Left lung (tissue), 10 donors: ENCODE data around the gene SHBG. TPM values are rescaled to one million over a fixed set of nuclear protein-coding genes. Genes with fewer than 3 reads are reported as not detected.

Source experiments
- ATAC-seq: fragments of 200-7000 bp; cut with Tn5 transposase; one replicate; pipeline ENCODE4 v1.9.1; 2020; ENCODE audit warnings: moderate library complexity
- DNase-seq, 4 donors: peaks; one replicate each; pipeline ENCODE4 v3.0.0-alpha.2; 2013 to 2020
- H3K27ac ChIP-seq, 2 donors: fragments of 200-600 bp; sonication (generic) in 1 of 2; one replicate each; pipeline versions ENCODE4 v1.5.0 to v1.8.0; 2020 to 2021
- H3K27me3 ChIP-seq, 2 donors: fragments of 200-600 bp; sonication (generic) in 1 of 2; one replicate each; pipeline versions ENCODE4 v1.5.0 to v1.8.0; 2020 to 2021
- H3K36me3 ChIP-seq, 2 donors: fragments of 200-600 bp; sonication (generic) in 1 of 2; one replicate each; pipeline versions ENCODE4 v1.5.0 to v1.8.0; 2020 to 2021
- H3K4me1 ChIP-seq, 2 donors: fragments of 200-600 bp; one replicate each; pipeline ENCODE4 v1.8.0; 2021
- H3K4me3 ChIP-seq, 2 donors: fragments of 200-600 bp; sonication (generic) in 1 of 2; one replicate each; pipeline versions ENCODE4 v1.5.0 to v1.8.0; 2020 to 2021; ENCODE audit warnings: mild to moderate bottlenecking in 1 of 2
- H3K9me3 ChIP-seq, 2 donors: fragments of 200-600 bp; sonication (generic) in 1 of 2; one replicate each; pipeline versions ENCODE4 v1.5.0 to v1.8.0; 2020 to 2021
- intact Hi-C, 2 donors: fragments of 100-400 bp; cut with DNase I; formaldehyde crosslinking; loops; one replicate each; pipeline versions ENCODE4 v1.11.2 to v1.14.2; 2022
- polyA plus RNA-seq, 6 donors: library from polyadenylated mRNA; unstranded; fragments of 120-200 nt; gene quantifications; one replicate each; pipeline ENCODE4 v1.2.1, GENCODE V29; 2013; ENCODE audit not compliant: insufficient read length in 6 of 6
- total RNA-seq, 2 donors: library from RNA; stranded (reverse); fragmentation: NEBNext Ultra II Directional; extraction: Animal tissue kit (Norgen Biotek cat#: 25700); gene quantifications; one replicate each; pipeline ENCODE4 v1.2.1, GENCODE V29; 2021
- TF ChIP-seq, protein P1 (sequence below), 2 donors: fragments of 200-600 bp; sonication (generic) in 1 of 2; IDR thresholded peaks; one replicate each; pipeline versions ENCODE4 v1.5.0 to v1.8.0; 2021; ENCODE audit warnings: antibody characterized with exemption in 2 of 2
- donor health status: DM: no; HTN: yes; CAD: no.
- donor health status: DM: no; HTN: no; CAD: no.

The SHBG gene
- total and polyA plus RNA-seq, 8 donors: 0.50 to 2.2 (median 1.3) TPM; not detected in 1

DNA sequence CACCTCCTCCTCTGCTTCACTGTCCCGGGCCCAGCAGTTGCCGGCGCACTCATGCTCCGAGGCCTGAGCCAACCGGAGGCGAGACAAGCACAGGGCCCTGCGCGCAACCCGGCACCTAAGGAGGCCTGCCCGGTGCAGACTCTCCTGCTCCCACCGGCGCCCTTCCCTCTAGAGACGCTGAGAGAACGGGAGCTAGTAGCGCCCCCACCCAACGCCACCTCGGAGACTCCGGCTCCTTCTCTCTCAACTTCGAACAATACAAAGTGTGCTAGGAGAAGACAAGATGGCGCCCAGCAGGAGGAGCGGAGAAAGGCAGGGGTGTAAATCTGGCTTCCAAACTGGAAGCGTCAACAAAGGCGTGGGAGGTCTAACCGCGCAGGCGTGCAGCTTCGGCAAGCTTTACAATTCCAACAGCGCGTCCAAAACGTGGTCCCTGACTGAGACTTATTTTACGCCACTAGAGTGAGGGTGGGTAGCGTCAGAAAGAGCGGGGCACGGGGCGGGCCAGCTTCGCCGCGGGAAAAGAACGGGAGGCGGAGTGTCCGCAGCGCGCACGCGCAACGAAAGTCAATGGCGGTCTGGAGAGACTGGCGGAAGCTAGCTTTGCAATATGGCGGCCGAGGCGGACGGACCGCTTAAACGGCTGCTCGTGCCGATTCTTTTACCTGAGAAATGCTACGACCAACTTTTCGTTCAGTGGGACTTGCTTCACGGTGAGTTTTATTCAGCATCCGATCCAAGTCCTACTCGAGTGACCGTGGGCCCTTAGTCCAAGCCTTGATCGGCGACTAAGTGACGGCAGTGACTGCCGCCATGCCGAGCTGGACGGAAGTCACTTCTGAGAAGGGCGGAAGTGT, 46.5 kb upstream of the SHBG start, which contains the start of gene MPDU1:
MPDU1 (plus strand) TSS at position 600 of the 857 bp plus-strand sequence; CDS start at position 611, 11 bp downstream.
- ATAC-seq (peak; percentile 83), DNase-seq (peak; percentile 97 to 99 (median 98))
- no peaks in the 10 kb centered on the region for H3K9me3 ChIP-seq
- peak within 1 kb of the TSS; percentile 60 to 100 for H3K4me3 ChIP-seq
- intact Hi-C loops: no loop called here
- H3K27ac ChIP-seq: peak within 1 kb of the TSS; percentile 97 to 98
- no peaks in the 10 kb centered on the region for H3K27me3 ChIP-seq
- peaks cover 25 to 76% of the 10 kb centered on the region in 2 donors for H3K4me1 ChIP-seq
- H3K36me3 ChIP-seq: peaks cover 0 to 46% of the 10 kb centered on the region in 2 donors
- TF ChIP-seq, protein P1, sequence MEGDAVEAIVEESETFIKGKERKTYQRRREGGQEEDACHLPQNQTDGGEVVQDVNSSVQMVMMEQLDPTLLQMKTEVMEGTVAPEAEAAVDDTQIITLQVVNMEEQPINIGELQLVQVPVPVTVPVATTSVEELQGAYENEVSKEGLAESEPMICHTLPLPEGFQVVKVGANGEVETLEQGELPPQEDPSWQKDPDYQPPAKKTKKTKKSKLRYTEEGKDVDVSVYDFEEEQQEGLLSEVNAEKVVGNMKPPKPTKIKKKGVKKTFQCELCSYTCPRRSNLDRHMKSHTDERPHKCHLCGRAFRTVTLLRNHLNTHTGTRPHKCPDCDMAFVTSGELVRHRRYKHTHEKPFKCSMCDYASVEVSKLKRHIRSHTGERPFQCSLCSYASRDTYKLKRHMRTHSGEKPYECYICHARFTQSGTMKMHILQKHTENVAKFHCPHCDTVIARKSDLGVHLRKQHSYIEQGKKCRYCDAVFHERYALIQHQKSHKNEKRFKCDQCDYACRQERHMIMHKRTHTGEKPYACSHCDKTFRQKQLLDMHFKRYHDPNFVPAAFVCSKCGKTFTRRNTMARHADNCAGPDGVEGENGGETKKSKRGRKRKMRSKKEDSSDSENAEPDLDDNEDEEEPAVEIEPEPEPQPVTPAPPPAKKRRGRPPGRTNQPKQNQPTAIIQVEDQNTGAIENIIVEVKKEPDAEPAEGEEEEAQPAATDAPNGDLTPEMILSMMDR (IDR thresholded peaks at IDR 0.05): peak in 1 of 2 donors; percentile 12

GRCh38 chr17:7586673-7587419, 43.1 kb upstream of the SHBG start:
- no peak overlapping the region for H3K4me3 ChIP-seq
- H3K36me3 ChIP-seq: peaks cover 0 to 52% of the 10 kb centered on the region in 2 donors
- no peak for ATAC-seq
- peak overlapping the region; percentile 8 to 24 for H3K27ac ChIP-seq
- TF ChIP-seq, protein P1 (IDR thresholded peaks at IDR 0.05): no peak
- DNase-seq: no peak
- intact Hi-C loops: no loop called here
- H3K4me1 ChIP-seq: peaks cover 25 to 57% of the 10 kb centered on the region in 2 donors
- no peaks in the 10 kb centered on the region for H3K27me3 ChIP-seq
- no peaks in the 10 kb centered on the region for H3K9me3 ChIP-seq

- intact Hi-C loops: no loop called here
- TF ChIP-seq, protein P1 (IDR thresholded peaks at IDR 0.05): no peak
- ATAC-seq: no peak
- Histone ChIP-seq H3K4me3 (no peak overlapping the region), H3K27me3 (no peaks in the 10 kb centered on the region), H3K9me3 (no peaks in the 10 kb centered on the region), H3K36me3 (peaks cover 0 to 60% of the 10 kb centered on the region in 2 donors), H3K27ac (peak overlapping the region; percentile 24 to 26), H3K4me1 (peaks cover 18 to 50% of the 10 kb centered on the region in 2 donors)
- no peak for DNase-seq
These were observed 42.3 kb upstream of the SHBG start for GRCh38 chr17:7587420-7588151.

- intact Hi-C loops: no loop called here
- no peaks in the 10 kb centered on the region for H3K27me3 ChIP-seq
- no peak for ATAC-seq
These were observed 41.3 kb upstream of the SHBG start for GRCh38 chr17:7588553-7589203.

More at GRCh38 chr17:7588553-7589203, 41.3 kb upstream of the SHBG start:
- Histone ChIP-seq H3K36me3 (peaks cover 0 to 71% of the 10 kb centered on the region in 2 donors), H3K4me1 (peaks cover 10 to 41% of the 10 kb centered on the region in 2 donors), H3K27ac (no peak overlapping the region), H3K9me3 (no peaks in the 10 kb centered on the region), H3K4me3 (no peak overlapping the region)
- DNase-seq: no peak
- TF ChIP-seq, protein P1 (IDR thresholded peaks at IDR 0.05): no peak
